SK-N-SH (cell line): ENCODE measurements around the gene NCF4. TPM values are rescaled to one million over a fixed set of nuclear protein-coding genes. Genes with fewer than 3 reads are reported as not detected.

Experiments used
- CTCF ChIA-PET: fragments of 300-600, 350-600 bp; formaldehyde crosslinking; extraction: SDS; loops from one replicate; lab custom pipeline; 2021; lab: Yijun Ruan, JAX
- POLR2A ChIA-PET: fragments of 350-600 bp; sonication (Branson Sonifier 250); formaldehyde crosslinking; extraction: SDS; loops from one replicate; lab custom pipeline; 2020; ENCODE audit warnings: antibody characterized with exemption, inconsistent platforms; lab: Yijun Ruan, JAX
- DNase-seq: peaks from one replicate; pipeline ENCODE4 v3.0.0; 2012
- H2AFZ ChIP-seq: fragments of 200-600 bp; sonication (generic); 2 replicates; pipeline ENCODE4 v1.8.1; 2016; ENCODE audit warnings: antibody characterized with exemption, mild to moderate bottlenecking, low read depth
- H3F3A ChIP-seq: fragments of 200-600 bp; sonication (generic); replicated peaks from 2 replicates; pipeline ENCODE3; 2016; ENCODE audit warnings: antibody characterized with exemption, mild to moderate bottlenecking; ENCODE audit not compliant: insufficient read depth
- H3K27ac ChIP-seq, 2 experiments: fragments of 200-500 bp in 1 of 2; fragments of 200-600 bp in 1 of 2; sonication (Bioruptor generic) in 1 of 2; sonication (generic), shearing (Covaris generic) in 1 of 2; 2 replicates each; pipeline versions ENCODE4 v1.5.1 to v1.6.1; 2014 to 2016; ENCODE audit warnings: low read depth in 2 of 2, inconsistent platforms in 1 of 2, low read length in 1 of 2, mild to moderate bottlenecking in 1 of 2, mixed read lengths in 1 of 2
- H3K27me3 ChIP-seq: fragments of 200-600 bp; sonication (generic), shearing (Covaris generic); 2 replicates; pipeline ENCODE4 v1.6.1; 2016; ENCODE audit warnings: mixed run types; ENCODE audit not compliant: insufficient read depth
- H3K36me3 ChIP-seq, 2 experiments: fragments of 200-500 bp in 1 of 2; fragments of 200-600 bp in 1 of 2; sonication (Bioruptor generic) in 1 of 2; sonication (generic) in 1 of 2; replicated peaks in 1 of 2; 2 replicates each; pipeline versions ENCODE3 to v1.5.1; 2014 to 2016; ENCODE audit warnings: low read length in 1 of 2, mild to moderate bottlenecking in 1 of 2; ENCODE audit not compliant: insufficient read depth in 2 of 2, control insufficient read depth in 1 of 2
- H3K4me1 ChIP-seq, 2 experiments: fragments of 200-500 bp in 1 of 2; fragments of 200-600 bp in 1 of 2; sonication (Bioruptor generic) in 1 of 2; sonication (generic), shearing (Covaris generic) in 1 of 2; 2 replicates each; pipeline versions ENCODE4 v1.5.1 to v1.6.1; 2014 to 2016; ENCODE audit warnings: low read depth in 1 of 2, low read length in 1 of 2, mixed run types in 1 of 2; ENCODE audit not compliant: insufficient read depth in 2 of 2, control insufficient read depth in 1 of 2
- H3K4me2 ChIP-seq: fragments of 200-600 bp; sonication (generic), shearing (Covaris generic); 2 replicates; pipeline ENCODE4 v1.6.1; 2017; ENCODE audit warnings: mixed run types
- H3K4me3 ChIP-seq, 2 experiments: fragments of 200-500 bp in 1 of 2; fragments of 200-600 bp in 1 of 2; sonication (Bioruptor generic) in 1 of 2; sonication (generic), shearing (Covaris generic) in 1 of 2; 2 replicates each; pipeline versions ENCODE4 v1.5.1 to v1.8.1; 2014 to 2016; ENCODE audit warnings: low read depth in 2 of 2, inconsistent platforms in 1 of 2, low read length in 1 of 2, mild to moderate bottlenecking in 1 of 2, mixed read lengths in 1 of 2, moderate library complexity in 1 of 2
- H3K79me2 ChIP-seq: fragments of 200-600 bp; sonication (generic); 2 replicates; pipeline ENCODE4 v1.8.1; 2017; ENCODE audit warnings: mild to moderate bottlenecking; ENCODE audit not compliant: insufficient read depth
- H3K9ac ChIP-seq: fragments of 200-600 bp; sonication (generic); 2 replicates; pipeline ENCODE4 v1.6.1; 2017; ENCODE audit warnings: mixed run types
- H3K9me2 ChIP-seq: fragments of 200-600 bp; sonication (generic); 2 replicates; pipeline ENCODE4 v1.6.1; 2017; ENCODE audit warnings: mixed run types
- H3K9me3 ChIP-seq: fragments of 200-600 bp; sonication (generic); 2 replicates; pipeline ENCODE4 v1.6.1; 2017; ENCODE audit warnings: mixed run types, mild to moderate bottlenecking, moderate library complexity
- H4K20me1 ChIP-seq: fragments of 200-600 bp; sonication (generic); 2 replicates; pipeline ENCODE4 v1.6.1; 2017; ENCODE audit warnings: mild to moderate bottlenecking, mixed run types; ENCODE audit not compliant: insufficient read depth
- CHD2 ChIP-seq: fragments of 150-350 bp; IDR thresholded peaks from 2 replicates; pipeline ENCODE4 v1.6.1; 2018; ENCODE audit warnings: low read length; ENCODE audit not compliant: partially characterized antibody
- GABPA ChIP-seq: IDR thresholded peaks from 2 replicates; pipeline ENCODE4 v1.4.0; 2012; ENCODE audit warnings: low read depth, mild to moderate bottlenecking
- NFIC ChIP-seq: IDR thresholded peaks from 2 replicates; pipeline ENCODE4 v1.4.0; 2012; ENCODE audit warnings: borderline replicate concordance
- NRF1 ChIP-seq: IDR thresholded peaks from 2 replicates; pipeline ENCODE4 v1.6.1; 2012; ENCODE audit warnings: low read depth, mild to moderate bottlenecking, low read length
- POLR2AphosphoS5 ChIP-seq: IDR thresholded peaks from 2 replicates; pipeline ENCODE4 v1.6.1; 2012; ENCODE audit warnings: low read depth, low read length
- TCF12 ChIP-seq: IDR thresholded peaks from 2 replicates; pipeline ENCODE4 v1.4.0; 2012
- TEAD4 ChIP-seq: IDR thresholded peaks from 2 replicates; pipeline ENCODE4 v1.4.0; 2012; ENCODE audit warnings: mild to moderate bottlenecking, borderline replicate concordance; ENCODE audit not compliant: insufficient read depth
- WGBS: methylation state at CpG from one replicate; pipeline ENCODE4 v1.1.6; 2017; ENCODE audit warnings: low lambda C conversion rate; 5-methylcytosine and 5-hydroxymethylcytosine counted together
- polyA plus RNA-seq, 3 experiments: library from polyadenylated mRNA; depleted of rRNA; stranded (reverse); fragments of >200 nt; gene quantifications; 2 replicates each; pipeline ENCODE4 v1.2.3, GENCODE V29; 2012
- TF ChIP-seq, protein P1 (sequence below): fragments of 150-350 bp; IDR thresholded peaks from 2 replicates; pipeline ENCODE4 v1.6.1; 2017; ENCODE audit warnings: antibody characterized with exemption, low read length, low read depth, borderline replicate concordance
- TF ChIP-seq, protein P2 (sequence below): IDR thresholded peaks from 2 replicates; pipeline ENCODE4 v1.4.0; 2012; ENCODE audit warnings: low read depth, borderline replicate concordance
- TF ChIP-seq, protein P3 (sequence below): fragments of 150-350 bp; IDR thresholded peaks from 2 replicates; pipeline ENCODE4 v1.6.1; 2016; ENCODE audit warnings: mild to moderate bottlenecking, low read depth, low read length

Gene NCF4
- polyA plus RNA-seq, 1 of the 3 experiments (the other 2 are of a cell fraction), result not detected

DNA sequence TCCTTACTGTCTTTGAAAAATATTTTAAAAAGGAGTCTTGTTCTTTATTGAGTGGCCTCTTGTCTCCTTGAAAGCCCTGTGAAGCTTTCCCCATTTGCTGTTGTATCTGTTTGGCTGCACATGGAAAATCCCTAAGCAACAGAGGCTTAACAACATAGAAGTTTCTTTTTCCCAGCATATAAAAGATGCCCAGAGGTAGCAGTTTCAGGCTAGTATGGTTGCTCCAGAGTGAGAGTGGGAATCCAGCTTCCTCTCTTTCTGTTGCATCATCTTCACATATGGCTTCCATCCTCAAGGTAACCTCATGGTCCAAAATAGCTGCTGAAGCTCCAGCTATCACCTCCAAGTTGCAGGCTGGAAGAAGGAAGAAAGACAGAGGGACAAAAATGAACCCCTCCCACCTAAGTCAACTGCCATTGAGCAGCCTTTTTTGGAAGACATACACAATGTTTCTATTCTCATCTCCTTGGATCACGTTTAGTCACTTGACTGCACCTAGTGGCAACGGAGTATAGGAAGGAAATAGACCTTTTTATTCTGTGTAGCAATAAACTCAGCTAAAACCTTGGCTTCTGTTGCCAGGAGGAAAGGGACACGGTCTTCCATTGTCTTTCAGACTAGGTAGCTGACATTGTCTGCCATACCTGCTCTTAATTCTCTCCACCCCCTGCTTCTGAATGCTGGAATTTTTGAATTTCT is 57.9 kb downstream of the NCF4 start:
- CTCF ChIA-PET, result interaction anchor here (0.7 kb wide), 1 partner anchor 59 kb away, joined by 3 read pairs; no protein-coding TSS in a partner anchor

DNA sequence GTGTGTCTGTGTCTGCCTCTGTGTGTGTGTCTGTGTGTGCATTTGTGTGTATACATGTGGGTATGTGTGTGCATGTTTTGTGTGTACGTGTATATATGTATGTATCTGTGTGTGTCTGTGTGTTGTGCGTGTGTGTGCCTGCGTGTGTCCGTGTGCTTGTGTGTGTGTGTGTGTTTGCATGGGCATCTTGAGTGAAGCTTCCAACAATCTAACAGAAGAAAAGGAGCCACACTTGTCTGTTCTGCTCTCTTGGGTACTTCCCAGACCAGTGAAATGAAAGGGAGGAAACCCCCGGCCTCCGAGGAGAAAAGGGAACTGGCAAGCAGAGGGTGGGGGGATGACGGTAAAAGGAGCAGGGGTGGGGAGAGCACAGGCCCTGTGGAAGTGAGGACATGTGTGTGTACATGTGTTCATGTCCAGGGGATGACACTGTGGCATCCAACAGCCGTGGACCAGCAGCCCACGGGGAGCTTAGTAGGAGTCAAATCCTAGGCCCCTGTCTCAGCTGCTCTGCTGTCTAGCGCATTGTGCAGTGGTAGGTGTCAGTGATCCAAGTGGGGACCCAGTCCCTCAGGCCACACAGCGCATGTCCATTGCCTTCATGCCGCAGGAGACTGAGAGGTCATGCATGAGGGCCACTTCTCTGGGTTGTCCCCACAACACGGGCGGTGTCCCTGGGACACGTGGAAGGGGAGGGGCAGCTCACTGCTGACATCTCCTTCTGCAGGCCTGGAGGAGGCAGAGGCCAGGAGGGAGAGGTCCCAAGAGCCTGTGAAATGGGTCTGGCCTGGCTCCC is 60.7 kb downstream of the NCF4 start:
- Histone ChIP-seq H3K36me3 (no peaks in the 10 kb centered on the region), H3K27me3 (peaks cover 6% of the 10 kb centered on the region; the same call in 1 of the 2 replicates), H3K79me2 (no peaks in the 10 kb centered on the region), H3K27ac (no peak overlapping the region), H3K9me3 (no peaks in the 10 kb centered on the region), H3K9ac (no peak overlapping the region), H3K4me2 (no peak overlapping the region), H3K4me3 (no peak overlapping the region), H3K4me1 (no peaks in the 10 kb centered on the region), H3K9me2 (no peaks in the 10 kb centered on the region), H3F3A (no peaks in the 10 kb centered on the region), H2AFZ (no peak overlapping the region), H4K20me1 (no peaks in the 10 kb centered on the region)
- POLR2A ChIA-PET, result no interaction called here
- CTCF ChIA-PET, result interaction anchor here (1.4 kb wide), 1 partner anchor 65 kb away, joined by 4 read pairs; no protein-coding TSS in a partner anchor
- 67% methylated on average over 10 of the region's 15 CpGs for WGBS
- TF ChIP-seq NFIC (no peak), CHD2 (no peak), TCF12 (no peak), GABPA (no peak), NRF1 (no peak), POLR2AphosphoS5 (no peak), TEAD4 (no peak)
- TF ChIP-seq, protein P1, sequence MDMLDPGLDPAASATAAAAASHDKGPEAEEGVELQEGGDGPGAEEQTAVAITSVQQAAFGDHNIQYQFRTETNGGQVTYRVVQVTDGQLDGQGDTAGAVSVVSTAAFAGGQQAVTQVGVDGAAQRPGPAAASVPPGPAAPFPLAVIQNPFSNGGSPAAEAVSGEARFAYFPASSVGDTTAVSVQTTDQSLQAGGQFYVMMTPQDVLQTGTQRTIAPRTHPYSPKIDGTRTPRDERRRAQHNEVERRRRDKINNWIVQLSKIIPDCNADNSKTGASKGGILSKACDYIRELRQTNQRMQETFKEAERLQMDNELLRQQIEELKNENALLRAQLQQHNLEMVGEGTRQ, result no peak
- TF ChIP-seq, protein P2, sequence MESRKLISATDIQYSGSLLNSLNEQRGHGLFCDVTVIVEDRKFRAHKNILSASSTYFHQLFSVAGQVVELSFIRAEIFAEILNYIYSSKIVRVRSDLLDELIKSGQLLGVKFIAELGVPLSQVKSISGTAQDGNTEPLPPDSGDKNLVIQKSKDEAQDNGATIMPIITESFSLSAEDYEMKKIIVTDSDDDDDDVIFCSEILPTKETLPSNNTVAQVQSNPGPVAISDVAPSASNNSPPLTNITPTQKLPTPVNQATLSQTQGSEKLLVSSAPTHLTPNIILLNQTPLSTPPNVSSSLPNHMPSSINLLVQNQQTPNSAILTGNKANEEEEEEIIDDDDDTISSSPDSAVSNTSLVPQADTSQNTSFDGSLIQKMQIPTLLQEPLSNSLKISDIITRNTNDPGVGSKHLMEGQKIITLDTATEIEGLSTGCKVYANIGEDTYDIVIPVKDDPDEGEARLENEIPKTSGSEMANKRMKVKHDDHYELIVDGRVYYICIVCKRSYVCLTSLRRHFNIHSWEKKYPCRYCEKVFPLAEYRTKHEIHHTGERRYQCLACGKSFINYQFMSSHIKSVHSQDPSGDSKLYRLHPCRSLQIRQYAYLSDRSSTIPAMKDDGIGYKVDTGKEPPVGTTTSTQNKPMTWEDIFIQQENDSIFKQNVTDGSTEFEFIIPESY, result no peak
- no peak for DNase-seq

More for the DNA sequence above, 57.9 kb downstream of the NCF4 start:
- POLR2A ChIA-PET, result interaction anchor here (0.6 kb wide), 1 partner anchor 17 kb away, joined by 4 read pairs; no protein-coding TSS in a partner anchor
- 15% methylated on average over 3 of the region's 3 CpGs for WGBS
- Histone ChIP-seq H3K4me3 (no peak overlapping the region), H3K4me2 (no peak overlapping the region), H3K9ac (no peak overlapping the region), H3K9me2 (no peaks in the 10 kb centered on the region), H3K9me3 (no peaks in the 10 kb centered on the region), H3K36me3 (no peaks in the 10 kb centered on the region), H3K27ac (no peak overlapping the region), H3K4me1 (no peaks in the 10 kb centered on the region), H3K79me2 (no peaks in the 10 kb centered on the region), H4K20me1 (no peaks in the 10 kb centered on the region), H2AFZ (no peak overlapping the region), H3K27me3 (peaks cover 10% of the 10 kb centered on the region; the same call in 1 of the 2 replicates), H3F3A (no peaks in the 10 kb centered on the region)
- no peak for DNase-seq
- TF ChIP-seq GABPA (no peak), NFIC (no peak)
- TF ChIP-seq, protein P2, result no peak
- TF ChIP-seq, protein P3, sequence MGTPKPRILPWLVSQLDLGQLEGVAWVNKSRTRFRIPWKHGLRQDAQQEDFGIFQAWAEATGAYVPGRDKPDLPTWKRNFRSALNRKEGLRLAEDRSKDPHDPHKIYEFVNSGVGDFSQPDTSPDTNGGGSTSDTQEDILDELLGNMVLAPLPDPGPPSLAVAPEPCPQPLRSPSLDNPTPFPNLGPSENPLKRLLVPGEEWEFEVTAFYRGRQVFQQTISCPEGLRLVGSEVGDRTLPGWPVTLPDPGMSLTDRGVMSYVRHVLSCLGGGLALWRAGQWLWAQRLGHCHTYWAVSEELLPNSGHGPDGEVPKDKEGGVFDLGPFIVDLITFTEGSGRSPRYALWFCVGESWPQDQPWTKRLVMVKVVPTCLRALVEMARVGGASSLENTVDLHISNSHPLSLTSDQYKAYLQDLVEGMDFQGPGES, result no peak
- TF ChIP-seq, all 33 proteins: peak for 0
